ENCODE measurements around the gene SORBS1. TPM values are rescaled to one million over a fixed set of nuclear protein-coding genes. Genes with fewer than 3 reads are reported as not detected.

The SORBS1 gene
- total RNA-seq, 1 experiment from 2014 or later, result 4.1 TPM

GRCh38 chr10:95408983-95409873 lies 151.9 kb downstream of the SORBS1 start:
- Histone ChIP-seq H3K4me1 (ENCODE audit: insufficient read depth, low read length) (peaks cover 49% of the 10 kb centered on the region), H3K9me3 (ENCODE audit: low read length) (no peaks in the 10 kb centered on the region), H3K9me2 (replicated peaks; ENCODE audit: low read length) (no peaks in the 10 kb centered on the region), H2AFZ (ENCODE audit: low read length) (0 out of 2 replicates have a peak overlapping the region, but pooled peaks have one; percentile 34), H3K36me3 (ENCODE audit: low read depth, low read length) (no peaks in the 10 kb centered on the region), H3K4me2 (ENCODE audit: low read length) (peak overlapping the region; percentile 90), H3K4me3 (ENCODE audit: low read length) (peak overlapping the region; percentile 59), H3K27ac (ENCODE audit: low read length) (peak overlapping the region; percentile 100), H3F3A (ENCODE audit: low read length, unreplicated experiment) (peaks cover 12% of the 10 kb centered on the region), H3K9ac (ENCODE audit: low read length) (peak overlapping the region; percentile 89), H4K20me1 (ENCODE audit: low read length) (no peaks in the 10 kb centered on the region), H3K79me2 (ENCODE audit: low read length) (no peaks in the 10 kb centered on the region), H3K27me3 (ENCODE audit: low read length) (no peaks in the 10 kb centered on the region)
- ChIA-PET CTCF (interaction anchor here (0.5 to 1.0 kb wide), 4 partner anchors 21 to 61 kb away, joined by 3 to 26 read pairs (median 12); no protein-coding TSS in a partner anchor), POLR2A (ENCODE audit: unreplicated experiment) (interaction anchor here (0.5 to 0.6 kb wide), 2 partner anchors 189 to 195 kb away, joined by 4 to 14 read pairs; no protein-coding TSS in a partner anchor)
- peak; percentile 66 for DNase-seq
- BruUV-seq (replicated peaks), result TSS peak; percentile 78
- peak; percentile 55 for ATAC-seq
- TF ChIP-seq EZH2 (IDR thresholded peaks at IDR 0.05; ENCODE audit: low read length, unreplicated experiment) (no peak), EZH2phosphoT487 (IDR thresholded peaks at IDR 0.05; ENCODE audit: borderline replicate concordance, low read length) (no peak), CTCF (conservative IDR thresholded peaks at IDR 0.05; ENCODE audit: low read depth, low read length) (no peak)
- intact Hi-C loops (cut with micrococcal nuclease), result loop anchor here (2.0 kb wide), 2 partner anchors 14 to 32 kb away; no protein-coding TSS in a partner anchor

- ChIA-PET CTCF (interaction anchor here (0.5 to 1.0 kb wide), 4 partner anchors 20 to 60 kb away, joined by 3 to 26 read pairs (median 12); no protein-coding TSS in a partner anchor), POLR2A (ENCODE audit: unreplicated experiment) (no interaction called here)
- Histone ChIP-seq H3K9me2 (replicated peaks; ENCODE audit: low read length) (no peaks in the 10 kb centered on the region), H3K4me1 (ENCODE audit: insufficient read depth, low read length) (peaks cover 49% of the 10 kb centered on the region), H3K27me3 (ENCODE audit: low read length) (no peaks in the 10 kb centered on the region), H4K20me1 (ENCODE audit: low read length) (no peaks in the 10 kb centered on the region), H3F3A (ENCODE audit: low read length, unreplicated experiment) (peaks cover 12% of the 10 kb centered on the region), H3K27ac (ENCODE audit: low read length) (peak overlapping the region; percentile 100), H3K36me3 (ENCODE audit: low read depth, low read length) (no peaks in the 10 kb centered on the region), H3K4me3 (ENCODE audit: low read length) (peak overlapping the region; percentile 59), H3K9ac (ENCODE audit: low read length) (peak overlapping the region; percentile 89), H3K79me2 (ENCODE audit: low read length) (no peaks in the 10 kb centered on the region), H2AFZ (ENCODE audit: low read length) (0 out of 2 replicates have a peak overlapping the region, but pooled peaks have one; percentile 34), H3K9me3 (ENCODE audit: low read length) (no peaks in the 10 kb centered on the region), H3K4me2 (ENCODE audit: low read length) (peak overlapping the region; percentile 90)
- ATAC-seq (peak; percentile 72), DNase-seq (peak; percentile 88)
- intact Hi-C loops (cut with micrococcal nuclease), result loop anchor here (2.0 kb wide), 2 partner anchors 14 to 32 kb away; no protein-coding TSS in a partner anchor
- TSS peak; percentile 44 for BruUV-seq (replicated peaks)
- no peak for TF ChIP-seq CTCF (conservative IDR thresholded peaks at IDR 0.05; ENCODE audit: low read depth, low read length)
- TF ChIP-seq EZH2 (IDR thresholded peaks at IDR 0.05; ENCODE audit: low read length, unreplicated experiment), result no peak
- TF ChIP-seq EZH2phosphoT487 (IDR thresholded peaks at IDR 0.05; ENCODE audit: borderline replicate concordance, low read length), result no peak
Measured at GRCh38 chr10:95408148-95408960, 152.8 kb downstream of the SORBS1 start.
